Amniotic stem cell (primary cell): Measurements from ENCODE around the gene EPHA8.
A peak's percentile ranks its signal among the peaks of the same experiment; 100 is the strongest.

Source experiments
- DNase-seq: peaks from one replicate; lab custom pipeline; 2025; lab: John Stamatoyannopoulos, UW

Gene EPHA8

GRCh38 chr1:22592919-22593790, 29.9 kb downstream of the EPHA8 start:
- no peak for DNase-seq

- DNase-seq = no peak
These were observed 31.1 kb downstream of the EPHA8 start for GRCh38 chr1:22594396-22594795.

GRCh38 chr1:22595108-22595507, 31.8 kb downstream of the EPHA8 start:
- DNase-seq = no peak

GRCh38 chr1:22597301-22597965, 34.1 kb downstream of the EPHA8 start:
- no peak for DNase-seq

- no peak for DNase-seq
These were observed 34.7 kb downstream of the EPHA8 start for GRCh38 chr1:22597996-22598395.

- no peak for DNase-seq
These were observed 35.4 kb downstream of the EPHA8 start for GRCh38 chr1:22598736-22599135.

- no peak for DNase-seq
These were observed 37.0 kb downstream of the EPHA8 start for GRCh38 chr1:22600071-22600816.

GRCh38 chr1:22600817-22601605, 37.7 kb downstream of the EPHA8 start:
- DNase-seq = no peak

- no peak for DNase-seq
These were observed 38.3 kb downstream of the EPHA8 start for GRCh38 chr1:22601610-22602009.

- no peak for DNase-seq
These were observed 38.9 kb downstream of the EPHA8 start for GRCh38 chr1:22602060-22602740.

- DNase-seq = no peak
These were observed 42.9 kb downstream of the EPHA8 start for GRCh38 chr1:22606161-22606560.

- DNase-seq = no peak
These were observed 43.9 kb downstream of the EPHA8 start for GRCh38 chr1:22607154-22607553.

- no peak for DNase-seq
These were observed 45.1 kb downstream of the EPHA8 start for GRCh38 chr1:22608361-22608760.

- no peak for DNase-seq
These were observed 46.0 kb downstream of the EPHA8 start for GRCh38 chr1:22609291-22609690.

- DNase-seq = peak; percentile 2
These were observed 48.2 kb downstream of the EPHA8 start for GRCh38 chr1:22611530-22611947.

GRCh38 chr1:22612671-22613571, 49.6 kb downstream of the EPHA8 start:
- DNase-seq = no peak

- no peak for DNase-seq
These were observed 50.3 kb downstream of the EPHA8 start for GRCh38 chr1:22613572-22613918.

- DNase-seq = no peak
These were observed 50.7 kb downstream of the EPHA8 start for GRCh38 chr1:22613951-22614350.

- no peak for DNase-seq
These were observed 52.6 kb downstream of the EPHA8 start for GRCh38 chr1:22615886-22616285.

- DNase-seq = no peak
These were observed 53.3 kb downstream of the EPHA8 start for GRCh38 chr1:22616571-22616970.
